ENCODE measurements around the gene EHD1. TPM values are rescaled to one million over a fixed set of nuclear protein-coding genes. Genes with fewer than 3 reads are reported as not detected.

The EHD1 gene
- total and polyA plus RNA-seq, 9 of the 15 experiments (the other 6 are each of a cell fraction or from before 2014, with no cell fraction given), result 0.46 to 65.0 (median 16.4) TPM

GRCh38 chr11:64850979-64851567, 27.3 kb downstream of the EHD1 start (continued):
- TF ChIP-seq EGR1 (conservative IDR thresholded peaks at IDR 0.05), result peak; percentile 66
- TF ChIP-seq DACH1 (IDR thresholded peaks at IDR 0.05; ENCODE audit: partially characterized antibody), result peak; percentile 8
- TF ChIP-seq NR2C1 (IDR thresholded peaks at IDR 0.05), result no peak
- no peak for TF ChIP-seq NR2C1 (tag; IDR thresholded peaks at IDR 0.05)
- no peak for TF ChIP-seq KLF13 (tag; IDR thresholded peaks at IDR 0.05; ENCODE audit: borderline replicate concordance, low read depth)
- no peak for TF ChIP-seq ZHX1 (conservative IDR thresholded peaks at IDR 0.05; ENCODE audit: low read length)
- no peak for TF ChIP-seq BMI1 (IDR thresholded peaks at IDR 0.05; ENCODE audit: low read length)
- peak; percentile 71; the same call in 1 of the 2 replicates for TF ChIP-seq ZBTB7A (IDR thresholded peaks at IDR 0.05; ENCODE audit: borderline replicate concordance, control insufficient read depth, low read depth, low read length)
- no peak for TF ChIP-seq ZFX (CRISPR knock-in tag; IDR thresholded peaks at IDR 0.05)
- TF ChIP-seq HMG20B (CRISPR knock-in tag; IDR thresholded peaks at IDR 0.05), result no peak
- no peak for TF ChIP-seq MYC (IDR thresholded peaks at IDR 0.05; ENCODE audit: low read depth, low read length)
- peak; percentile 20; the same call in 1 of the 2 replicates for TF ChIP-seq MYC (CRISPR knock-in tag; IDR thresholded peaks at IDR 0.05; ENCODE audit: borderline replicate concordance, low read depth)
- no peak for TF ChIP-seq HES1 (IDR thresholded peaks at IDR 0.05; ENCODE audit: low read depth)
- TF ChIP-seq POLR3G (IDR thresholded peaks at IDR 0.05; ENCODE audit: extremely low read depth, insufficient read length, insufficient replicate concordance), result no peak
- TF ChIP-seq POLR2G (IDR thresholded peaks at IDR 0.05; ENCODE audit: low read depth, low read length), result peak; percentile 51
- TF ChIP-seq PML (IDR thresholded peaks at IDR 0.05; ENCODE audit: low read length), result no peak

Measured in K562 (cell line).